OCI-LY7 (cell line): ENCODE data around the gene ARHGAP19. TPM values are rescaled to one million over a fixed set of nuclear protein-coding genes. Genes with fewer than 3 reads are reported as not detected.

Experiments used
- BruUV-seq: library from RNA; stranded (reverse); fragments of 400-500 nt; replicated peaks from 2 replicates; lab custom pipeline; 2021; lab: Mats Ljungman, UMichigan
- CTCF ChIA-PET: fragments of 300-600 bp; sonication (Branson Sonifier 250); formaldehyde crosslinking; loops from one replicate; lab custom pipeline; 2022; ENCODE audit warnings: antibody characterized with exemption; ENCODE audit not compliant: unreplicated experiment; lab: Charles Lee
- POLR2A ChIA-PET: fragments of 300-600 bp; sonication (Branson Sonifier 250); formaldehyde crosslinking; loops from one replicate; lab custom pipeline; 2022; ENCODE audit warnings: antibody characterized with exemption; lab: Charles Lee
- DNase-seq: peaks from one replicate; pipeline ENCODE4 v3.0.0-alpha.2; 2015; ENCODE audit warnings: low spot score
- H2AFZ ChIP-seq: fragments of 200-600 bp; sonication (generic), shearing (Covaris generic); 2 replicates; pipeline ENCODE4 v1.6.1; 2014; ENCODE audit warnings: mild to moderate bottlenecking, antibody characterized with exemption, low read length, moderate library complexity
- H3K27ac ChIP-seq: fragments of 200-600 bp; sonication (generic); 2 replicates; pipeline ENCODE4 v1.5.1; 2014; ENCODE audit warnings: mixed run types, low read depth, mild to moderate bottlenecking, moderate library complexity, low read length, inconsistent platforms; ENCODE audit not compliant: poor library complexity, severe bottlenecking
- H3K36me3 ChIP-seq: fragments of 200-600 bp; sonication (generic); 2 replicates; pipeline ENCODE4 v1.6.1; 2014; ENCODE audit warnings: mild to moderate bottlenecking, antibody characterized with exemption, low read length, moderate library complexity, mixed read lengths; ENCODE audit not compliant: insufficient read depth
- H3K4me1 ChIP-seq: fragments of 200-600 bp; sonication (generic); 2 replicates; pipeline ENCODE4 v1.5.1; 2014; ENCODE audit warnings: mild to moderate bottlenecking, low read length; ENCODE audit not compliant: insufficient read depth, poor library complexity, severe bottlenecking
- H3K4me2 ChIP-seq: fragments of 200-600 bp; sonication (generic); 2 replicates; pipeline ENCODE4 v1.6.1; 2014; ENCODE audit warnings: mild to moderate bottlenecking, low read length
- H3K4me3 ChIP-seq: fragments of 200-600 bp; sonication (generic); 2 replicates; pipeline ENCODE4 v1.5.1; 2014; ENCODE audit warnings: mild to moderate bottlenecking, low read depth, low read length; ENCODE audit not compliant: poor library complexity, severe bottlenecking
- H3K79me2 ChIP-seq: fragments of 200-600 bp; sonication (generic); 2 replicates; pipeline ENCODE4 v1.6.1; 2016; ENCODE audit warnings: low read depth, mild to moderate bottlenecking, low read length, moderate library complexity, mixed read lengths; ENCODE audit not compliant: insufficient read depth
- H3K9me2 ChIP-seq: fragments of 200-600 bp; sonication (generic); 2 replicates; pipeline ENCODE4 v1.6.1; 2016; ENCODE audit warnings: mild to moderate bottlenecking, low read length, mixed read lengths; ENCODE audit not compliant: insufficient read depth
- H3K9me3 ChIP-seq: fragments of 200-600 bp; sonication (generic); 2 replicates; pipeline ENCODE4 v1.6.1; 2014; ENCODE audit warnings: mild to moderate bottlenecking, mixed run types, low read length, mixed read lengths
- H4K20me1 ChIP-seq: fragments of 200-600 bp; sonication (generic); 2 replicates; pipeline ENCODE4 v1.6.1; 2014; ENCODE audit warnings: mild to moderate bottlenecking, antibody characterized with exemption, low read length, moderate library complexity, mixed read lengths; ENCODE audit not compliant: insufficient read depth
- EZH2phosphoT487 ChIP-seq: fragments of 200-600 bp; sonication (generic); IDR thresholded peaks from 2 replicates; pipeline ENCODE4 v1.6.1; 2018; ENCODE audit warnings: low read depth, borderline replicate concordance, mild to moderate bottlenecking, mixed run types, antibody characterized with exemption, low read length, moderate library complexity, mixed read lengths
- intact Hi-C: fragments of 100-400 bp; cut with micrococcal nuclease; formaldehyde crosslinking; loops from one replicate; pipeline ENCODE4 v1.10.0; 2022; ENCODE audit not compliant: unreplicated experiment
- total RNA-seq, 2 experiments: library from RNA; depleted of rRNA in 1 of 2; stranded (reverse); fragments of >200 nt in 1 of 2; shearing (Covaris generic) in 1 of 2; gene quantifications; 2 replicates each; pipeline ENCODE4 v1.2.3, GENCODE V29; 2014 to 2022
- TF ChIP-seq, protein P1 (sequence below): fragments of 200-600 bp; sonication (generic); conservative IDR thresholded peaks from 2 replicates; pipeline ENCODE4 v1.5.1; 2014; ENCODE audit warnings: mild to moderate bottlenecking, antibody characterized with exemption, low read length, moderate library complexity, mixed read lengths

ARHGAP19 gene
- total RNA-seq, 2 experiments from 2014 or later: 34.1 to 60.5 TPM

DNA sequence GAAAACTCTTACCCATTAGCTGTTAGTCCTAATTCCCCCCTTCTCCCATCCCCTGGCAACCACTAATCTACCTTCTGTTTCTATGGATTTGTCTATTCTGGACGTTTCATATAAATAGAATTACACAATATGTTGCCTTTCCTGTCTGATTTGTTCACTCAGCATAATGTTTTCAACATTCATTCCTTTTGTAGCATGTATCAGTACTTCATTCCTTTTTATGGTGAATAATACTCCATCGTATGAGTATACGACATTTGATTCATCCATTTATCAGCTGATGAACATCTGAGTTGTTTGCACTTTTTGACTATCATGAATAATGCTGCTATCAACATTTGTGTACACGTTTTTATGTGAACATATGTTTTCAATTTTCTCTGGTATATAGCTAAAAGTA is 22.2 kb upstream of the ARHGAP19 start:
- TF ChIP-seq EZH2phosphoT487: no peak
- TF ChIP-seq, protein P1, sequence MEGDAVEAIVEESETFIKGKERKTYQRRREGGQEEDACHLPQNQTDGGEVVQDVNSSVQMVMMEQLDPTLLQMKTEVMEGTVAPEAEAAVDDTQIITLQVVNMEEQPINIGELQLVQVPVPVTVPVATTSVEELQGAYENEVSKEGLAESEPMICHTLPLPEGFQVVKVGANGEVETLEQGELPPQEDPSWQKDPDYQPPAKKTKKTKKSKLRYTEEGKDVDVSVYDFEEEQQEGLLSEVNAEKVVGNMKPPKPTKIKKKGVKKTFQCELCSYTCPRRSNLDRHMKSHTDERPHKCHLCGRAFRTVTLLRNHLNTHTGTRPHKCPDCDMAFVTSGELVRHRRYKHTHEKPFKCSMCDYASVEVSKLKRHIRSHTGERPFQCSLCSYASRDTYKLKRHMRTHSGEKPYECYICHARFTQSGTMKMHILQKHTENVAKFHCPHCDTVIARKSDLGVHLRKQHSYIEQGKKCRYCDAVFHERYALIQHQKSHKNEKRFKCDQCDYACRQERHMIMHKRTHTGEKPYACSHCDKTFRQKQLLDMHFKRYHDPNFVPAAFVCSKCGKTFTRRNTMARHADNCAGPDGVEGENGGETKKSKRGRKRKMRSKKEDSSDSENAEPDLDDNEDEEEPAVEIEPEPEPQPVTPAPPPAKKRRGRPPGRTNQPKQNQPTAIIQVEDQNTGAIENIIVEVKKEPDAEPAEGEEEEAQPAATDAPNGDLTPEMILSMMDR: no peak
- H3K9me3 ChIP-seq: no peaks in the 10 kb centered on the region
- no peak overlapping the region for H3K27ac ChIP-seq
- H3K4me3 ChIP-seq: no peak overlapping the region
- no peak overlapping the region for H2AFZ ChIP-seq
- no peak for DNase-seq
- POLR2A ChIA-PET: no interaction called here
- intact Hi-C loops: no loop called here
- no TSS peak for BruUV-seq
- CTCF ChIA-PET: no interaction called here
- no peak overlapping the region for H3K4me2 ChIP-seq
- H3K36me3 ChIP-seq: no peaks in the 10 kb centered on the region
- no peaks in the 10 kb centered on the region for H3K79me2 ChIP-seq
- no peaks in the 10 kb centered on the region for H4K20me1 ChIP-seq
- no peaks in the 10 kb centered on the region for H3K9me2 ChIP-seq
- peaks cover under 1% of the 10 kb centered on the region for H3K4me1 ChIP-seq

DNA sequence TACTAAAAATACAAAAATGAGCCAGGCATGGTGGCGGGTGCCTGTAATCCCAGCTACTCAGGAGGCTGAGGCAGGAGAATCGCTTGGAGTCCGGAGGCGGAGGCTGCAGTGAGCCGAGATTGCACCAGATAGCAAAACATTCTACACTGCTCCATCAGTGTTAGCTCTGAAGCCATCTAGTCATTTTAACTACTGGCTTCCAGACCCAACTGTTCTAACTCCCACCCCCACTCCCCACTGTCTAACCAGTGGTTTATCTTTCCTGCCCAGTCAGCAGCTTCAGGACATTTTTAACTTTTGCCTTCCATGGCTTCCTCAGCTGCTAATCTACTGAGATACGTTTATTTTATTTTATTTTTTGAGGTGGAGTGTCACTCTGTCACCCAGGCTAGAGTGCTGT is 20.5 kb upstream of the ARHGAP19 start:
- Histone ChIP-seq H4K20me1 (no peaks in the 10 kb centered on the region), H3K9me2 (no peaks in the 10 kb centered on the region), H3K9me3 (no peaks in the 10 kb centered on the region), H3K27ac (no peak overlapping the region), H3K4me2 (no peak overlapping the region), H2AFZ (no peak overlapping the region), H3K4me3 (no peak overlapping the region), H3K36me3 (no peaks in the 10 kb centered on the region), H3K79me2 (no peaks in the 10 kb centered on the region), H3K4me1 (no peaks in the 10 kb centered on the region)
- no peak for DNase-seq
- BruUV-seq: no TSS peak
- intact Hi-C loops: no loop called here
- ChIA-PET CTCF (interaction anchor here (0.6 kb wide), 1 partner anchor 11 kb away, joined by 5 read pairs; no protein-coding TSS in a partner anchor), POLR2A (interaction anchor here (0.6 kb wide), 1 partner anchor 10 kb away, joined by 3 read pairs; no protein-coding TSS in a partner anchor)
- TF ChIP-seq EZH2phosphoT487: no peak
- TF ChIP-seq, protein P1: no peak

DNA sequence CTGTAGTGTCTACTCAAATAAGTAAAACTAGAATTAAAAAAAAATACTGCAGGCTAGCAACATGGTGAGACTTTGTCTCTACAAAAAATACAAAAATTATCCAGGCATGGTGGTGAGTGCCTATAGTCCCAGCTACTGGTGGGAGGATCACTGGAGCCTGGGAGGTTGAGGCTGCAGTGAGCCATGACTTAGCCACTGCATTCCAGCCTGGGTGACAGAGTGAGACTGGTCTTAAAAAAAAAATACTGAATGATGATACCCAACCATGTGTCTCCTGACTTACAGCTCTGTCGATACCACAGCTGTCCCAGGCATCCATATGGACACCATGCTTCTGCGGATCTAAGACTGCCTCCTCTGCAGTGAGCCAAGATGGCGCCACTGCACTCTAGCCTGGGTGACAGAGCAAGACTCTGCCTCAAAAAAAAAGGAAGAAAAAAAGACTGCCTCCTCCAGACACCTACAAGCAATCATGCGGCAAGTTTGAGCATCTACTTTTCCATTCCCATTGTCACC is 18.7 kb upstream of the ARHGAP19 start:
- intact Hi-C loops: no loop called here
- H3K36me3 ChIP-seq: no peaks in the 10 kb centered on the region
- CTCF ChIA-PET: no interaction called here
- no peak overlapping the region for H3K27ac ChIP-seq
- H3K9me3 ChIP-seq: no peaks in the 10 kb centered on the region
- no peak for TF ChIP-seq EZH2phosphoT487
- TF ChIP-seq, protein P1: no peak
- BruUV-seq: no TSS peak
- H3K79me2 ChIP-seq: no peaks in the 10 kb centered on the region
- no peak overlapping the region for H3K4me3 ChIP-seq
- no peak for DNase-seq
- H3K9me2 ChIP-seq: no peaks in the 10 kb centered on the region
- no peak overlapping the region for H2AFZ ChIP-seq
- H3K4me2 ChIP-seq: no peak overlapping the region
- H4K20me1 ChIP-seq: no peaks in the 10 kb centered on the region
- no peaks in the 10 kb centered on the region for H3K4me1 ChIP-seq
- POLR2A ChIA-PET: no interaction called here
